ENCODE data around the gene SMIM21.

The SMIM21 gene

DNA sequence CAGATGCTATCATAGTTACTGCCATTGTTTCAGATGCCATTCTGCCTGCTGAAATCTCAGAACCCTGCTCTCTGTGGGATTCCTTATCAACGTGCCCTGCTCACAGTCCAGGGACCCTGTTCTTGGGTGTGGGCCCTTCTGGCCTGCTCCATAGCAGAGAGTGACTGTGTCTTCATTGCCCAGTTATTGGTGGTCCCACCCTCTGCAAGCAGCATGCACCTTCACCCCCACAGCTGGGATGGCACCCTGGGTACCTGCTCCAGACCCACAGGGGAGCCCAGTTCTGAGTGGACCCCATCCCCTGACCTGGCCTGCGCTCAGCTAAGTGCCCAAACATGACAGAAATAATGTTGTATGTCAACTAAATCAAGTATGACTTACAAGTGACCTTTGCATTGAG, 36.6 kb downstream of the SMIM21 start:
- TF ChIP-seq, protein P1, sequence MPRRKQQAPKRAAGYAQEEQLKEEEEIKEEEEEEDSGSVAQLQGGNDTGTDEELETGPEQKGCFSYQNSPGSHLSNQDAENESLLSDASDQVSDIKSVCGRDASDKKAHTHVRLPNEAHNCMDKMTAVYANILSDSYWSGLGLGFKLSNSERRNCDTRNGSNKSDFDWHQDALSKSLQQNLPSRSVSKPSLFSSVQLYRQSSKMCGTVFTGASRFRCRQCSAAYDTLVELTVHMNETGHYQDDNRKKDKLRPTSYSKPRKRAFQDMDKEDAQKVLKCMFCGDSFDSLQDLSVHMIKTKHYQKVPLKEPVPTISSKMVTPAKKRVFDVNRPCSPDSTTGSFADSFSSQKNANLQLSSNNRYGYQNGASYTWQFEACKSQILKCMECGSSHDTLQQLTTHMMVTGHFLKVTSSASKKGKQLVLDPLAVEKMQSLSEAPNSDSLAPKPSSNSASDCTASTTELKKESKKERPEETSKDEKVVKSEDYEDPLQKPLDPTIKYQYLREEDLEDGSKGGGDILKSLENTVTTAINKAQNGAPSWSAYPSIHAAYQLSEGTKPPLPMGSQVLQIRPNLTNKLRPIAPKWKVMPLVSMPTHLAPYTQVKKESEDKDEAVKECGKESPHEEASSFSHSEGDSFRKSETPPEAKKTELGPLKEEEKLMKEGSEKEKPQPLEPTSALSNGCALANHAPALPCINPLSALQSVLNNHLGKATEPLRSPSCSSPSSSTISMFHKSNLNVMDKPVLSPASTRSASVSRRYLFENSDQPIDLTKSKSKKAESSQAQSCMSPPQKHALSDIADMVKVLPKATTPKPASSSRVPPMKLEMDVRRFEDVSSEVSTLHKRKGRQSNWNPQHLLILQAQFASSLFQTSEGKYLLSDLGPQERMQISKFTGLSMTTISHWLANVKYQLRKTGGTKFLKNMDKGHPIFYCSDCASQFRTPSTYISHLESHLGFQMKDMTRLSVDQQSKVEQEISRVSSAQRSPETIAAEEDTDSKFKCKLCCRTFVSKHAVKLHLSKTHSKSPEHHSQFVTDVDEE (CRISPR knock-in tag; IDR thresholded peaks at IDR 0.05), result no peak
- TF ChIP-seq ZFP30 (CRISPR knock-in tag; IDR thresholded peaks at IDR 0.05) (no peak), PPARA (CRISPR knock-in tag; IDR thresholded peaks at IDR 0.05; ENCODE audit: borderline replicate concordance) (no peak), GLIS3 (CRISPR knock-in tag; IDR thresholded peaks at IDR 0.05) (no peak), ZC3H10 (CRISPR knock-in tag; IDR thresholded peaks at IDR 0.05) (no peak), ISL1 (CRISPR knock-in tag; IDR thresholded peaks at IDR 0.05) (no peak), BACH2 (CRISPR knock-in tag; IDR thresholded peaks at IDR 0.05; ENCODE audit: borderline replicate concordance) (no peak), RARB (CRISPR knock-in tag; IDR thresholded peaks at IDR 0.05) (no peak), ZNF8 (CRISPR knock-in tag; IDR thresholded peaks at IDR 0.05) (no peak), TOX (CRISPR knock-in tag; IDR thresholded peaks at IDR 0.05; ENCODE audit: borderline replicate concordance) (no peak), ARNTL (CRISPR knock-in tag; IDR thresholded peaks at IDR 0.05; ENCODE audit: borderline replicate concordance, low read depth) (no peak), ZFP3 (CRISPR knock-in tag; IDR thresholded peaks at IDR 0.05) (no peak), OSR1 (CRISPR knock-in tag; IDR thresholded peaks at IDR 0.05) (no peak), ZNF70 (CRISPR knock-in tag; IDR thresholded peaks at IDR 0.05) (no peak), TCF4 (CRISPR knock-in tag; IDR thresholded peaks at IDR 0.05; ENCODE audit: borderline replicate concordance) (no peak), ESRRG (CRISPR knock-in tag; IDR thresholded peaks at IDR 0.05) (no peak)
- TF ChIP-seq, protein P2, sequence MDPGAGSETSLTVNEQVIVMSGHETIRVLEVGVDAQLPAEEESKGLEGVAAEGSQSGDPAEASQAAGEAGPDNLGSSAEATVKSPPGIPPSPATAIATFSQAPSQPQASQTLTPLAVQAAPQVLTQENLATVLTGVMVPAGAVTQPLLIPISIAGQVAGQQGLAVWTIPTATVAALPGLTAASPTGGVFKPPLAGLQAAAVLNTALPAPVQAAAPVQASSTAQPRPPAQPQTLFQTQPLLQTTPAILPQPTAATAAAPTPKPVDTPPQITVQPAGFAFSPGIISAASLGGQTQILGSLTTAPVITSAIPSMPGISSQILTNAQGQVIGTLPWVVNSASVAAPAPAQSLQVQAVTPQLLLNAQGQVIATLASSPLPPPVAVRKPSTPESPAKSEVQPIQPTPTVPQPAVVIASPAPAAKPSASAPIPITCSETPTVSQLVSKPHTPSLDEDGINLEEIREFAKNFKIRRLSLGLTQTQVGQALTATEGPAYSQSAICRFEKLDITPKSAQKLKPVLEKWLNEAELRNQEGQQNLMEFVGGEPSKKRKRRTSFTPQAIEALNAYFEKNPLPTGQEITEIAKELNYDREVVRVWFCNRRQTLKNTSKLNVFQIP (CRISPR knock-in tag; IDR thresholded peaks at IDR 0.05; ENCODE audit: borderline replicate concordance, low read depth), result no peak
- TF ChIP-seq, protein P3, sequence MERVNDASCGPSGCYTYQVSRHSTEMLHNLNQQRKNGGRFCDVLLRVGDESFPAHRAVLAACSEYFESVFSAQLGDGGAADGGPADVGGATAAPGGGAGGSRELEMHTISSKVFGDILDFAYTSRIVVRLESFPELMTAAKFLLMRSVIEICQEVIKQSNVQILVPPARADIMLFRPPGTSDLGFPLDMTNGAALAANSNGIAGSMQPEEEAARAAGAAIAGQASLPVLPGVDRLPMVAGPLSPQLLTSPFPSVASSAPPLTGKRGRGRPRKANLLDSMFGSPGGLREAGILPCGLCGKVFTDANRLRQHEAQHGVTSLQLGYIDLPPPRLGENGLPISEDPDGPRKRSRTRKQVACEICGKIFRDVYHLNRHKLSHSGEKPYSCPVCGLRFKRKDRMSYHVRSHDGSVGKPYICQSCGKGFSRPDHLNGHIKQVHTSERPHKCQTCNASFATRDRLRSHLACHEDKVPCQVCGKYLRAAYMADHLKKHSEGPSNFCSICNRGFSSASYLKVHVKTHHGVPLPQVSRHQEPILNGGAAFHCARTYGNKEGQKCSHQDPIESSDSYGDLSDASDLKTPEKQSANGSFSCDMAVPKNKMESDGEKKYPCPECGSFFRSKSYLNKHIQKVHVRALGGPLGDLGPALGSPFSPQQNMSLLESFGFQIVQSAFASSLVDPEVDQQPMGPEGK (CRISPR knock-in tag; IDR thresholded peaks at IDR 0.05; ENCODE audit: borderline replicate concordance), result no peak
- TF ChIP-seq, protein P4, sequence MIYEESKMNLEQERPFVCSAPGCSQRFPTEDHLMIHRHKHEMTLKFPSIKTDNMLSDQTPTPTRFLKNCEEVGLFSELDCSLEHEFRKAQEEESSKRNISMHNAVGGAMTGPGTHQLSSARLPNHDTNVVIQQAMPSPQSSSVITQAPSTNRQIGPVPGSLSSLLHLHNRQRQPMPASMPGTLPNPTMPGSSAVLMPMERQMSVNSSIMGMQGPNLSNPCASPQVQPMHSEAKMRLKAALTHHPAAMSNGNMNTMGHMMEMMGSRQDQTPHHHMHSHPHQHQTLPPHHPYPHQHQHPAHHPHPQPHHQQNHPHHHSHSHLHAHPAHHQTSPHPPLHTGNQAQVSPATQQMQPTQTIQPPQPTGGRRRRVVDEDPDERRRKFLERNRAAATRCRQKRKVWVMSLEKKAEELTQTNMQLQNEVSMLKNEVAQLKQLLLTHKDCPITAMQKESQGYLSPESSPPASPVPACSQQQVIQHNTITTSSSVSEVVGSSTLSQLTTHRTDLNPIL (CRISPR knock-in tag; IDR thresholded peaks at IDR 0.05; ENCODE audit: low read depth), result no peak
- TF ChIP-seq, protein P5, sequence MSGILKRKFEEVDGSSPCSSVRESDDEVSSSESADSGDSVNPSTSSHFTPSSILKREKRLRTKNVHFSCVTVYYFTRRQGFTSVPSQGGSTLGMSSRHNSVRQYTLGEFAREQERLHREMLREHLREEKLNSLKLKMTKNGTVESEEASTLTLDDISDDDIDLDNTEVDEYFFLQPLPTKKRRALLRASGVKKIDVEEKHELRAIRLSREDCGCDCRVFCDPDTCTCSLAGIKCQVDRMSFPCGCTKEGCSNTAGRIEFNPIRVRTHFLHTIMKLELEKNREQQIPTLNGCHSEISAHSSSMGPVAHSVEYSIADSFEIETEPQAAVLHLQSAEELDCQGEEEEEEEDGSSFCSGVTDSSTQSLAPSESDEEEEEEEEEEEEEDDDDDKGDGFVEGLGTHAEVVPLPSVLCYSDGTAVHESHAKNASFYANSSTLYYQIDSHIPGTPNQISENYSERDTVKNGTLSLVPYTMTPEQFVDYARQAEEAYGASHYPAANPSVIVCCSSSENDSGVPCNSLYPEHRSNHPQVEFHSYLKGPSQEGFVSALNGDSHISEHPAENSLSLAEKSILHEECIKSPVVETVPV (CRISPR knock-in tag; IDR thresholded peaks at IDR 0.05), result no peak
- ATAC-seq, result no peak

DNA sequence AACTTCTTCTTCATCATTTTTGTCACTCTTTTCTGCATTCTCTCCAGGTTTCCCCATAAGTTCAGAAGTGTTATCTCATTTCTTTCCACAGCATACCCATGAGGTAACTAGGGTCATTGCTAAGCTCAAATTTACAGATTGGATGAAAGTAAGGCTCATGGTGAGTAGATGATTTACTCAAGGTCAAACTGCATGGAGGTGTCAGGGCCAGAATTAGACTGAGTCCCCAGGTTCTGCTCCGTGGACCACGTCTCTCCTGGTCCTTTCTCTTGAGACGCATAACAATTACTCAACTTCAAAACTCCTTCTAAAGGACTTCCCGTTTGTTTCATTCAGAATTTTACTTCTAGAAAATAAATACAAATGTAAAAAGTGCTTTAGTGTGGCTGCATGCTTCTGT, 43.4 kb downstream of the SMIM21 start:
- no peak for ATAC-seq
- no peak for TF ChIP-seq ARNTL (CRISPR knock-in tag; IDR thresholded peaks at IDR 0.05; ENCODE audit: borderline replicate concordance, low read depth)
- TF ChIP-seq TOX (CRISPR knock-in tag; IDR thresholded peaks at IDR 0.05; ENCODE audit: borderline replicate concordance), result no peak
- no peak for TF ChIP-seq RARB (CRISPR knock-in tag; IDR thresholded peaks at IDR 0.05)
- TF ChIP-seq BACH2 (CRISPR knock-in tag; IDR thresholded peaks at IDR 0.05; ENCODE audit: borderline replicate concordance), result no peak
- TF ChIP-seq ISL1 (CRISPR knock-in tag; IDR thresholded peaks at IDR 0.05), result no peak
- TF ChIP-seq, protein P1 (CRISPR knock-in tag; IDR thresholded peaks at IDR 0.05), result no peak
- no peak for TF ChIP-seq SNAI2 (CRISPR knock-in tag; IDR thresholded peaks at IDR 0.05)
- no peak for TF ChIP-seq GLIS3 (CRISPR knock-in tag; IDR thresholded peaks at IDR 0.05)
- no peak for TF ChIP-seq ZFP30 (CRISPR knock-in tag; IDR thresholded peaks at IDR 0.05)
- TF ChIP-seq ZNF565 (CRISPR knock-in tag; conservative IDR thresholded peaks at IDR 0.05; ENCODE audit: low read depth), result no peak
- no peak for TF ChIP-seq OSR1 (CRISPR knock-in tag; IDR thresholded peaks at IDR 0.05)
- TF ChIP-seq ZFP3 (CRISPR knock-in tag; IDR thresholded peaks at IDR 0.05), result no peak
- TF ChIP-seq, protein P3 (CRISPR knock-in tag; IDR thresholded peaks at IDR 0.05; ENCODE audit: borderline replicate concordance), result no peak
- TF ChIP-seq, protein P5 (CRISPR knock-in tag; IDR thresholded peaks at IDR 0.05), result no peak
